CD4-positive, alpha-beta memory T cell (primary cell): ENCODE data around the gene DDHD1. TPM values are rescaled to one million over a fixed set of nuclear protein-coding genes. Genes with fewer than 3 reads are reported as not detected.
"Not testable (repeated sequence)": the region's sequence is repeated elsewhere in the genome, so short reads cannot be mapped to it uniquely, and the experiment has no call there.

Source experiments
- CTCF ChIA-PET: fragments of 350-600 bp; sonication (Branson Sonifier 250); formaldehyde crosslinking; loops from one replicate; lab custom pipeline; 2021; ENCODE audit warnings: inconsistent platforms; ENCODE audit not compliant: partially characterized antibody; lab: Charles Lee
- POLR2A ChIA-PET: fragments of 350-600 bp; sonication (Branson Sonifier 250); formaldehyde crosslinking; loops from one replicate; lab custom pipeline; 2021; ENCODE audit not compliant: partially characterized antibody; lab: Charles Lee
- DNase-seq, 5 donors: peaks; one replicate each; pipeline versions ENCODE4 v3.0.0 to v3.0.0-alpha.2; 2020 to 2022; ENCODE audit warnings: mixed read lengths in 1 of 5
- H3K27ac ChIP-seq: one replicate; pipeline ENCODE4 v1.7.0; 2013; ENCODE audit warnings: low read depth, low read length
- H3K27me3 ChIP-seq: 2 replicates; pipeline ENCODE4 v1.7.0; 2013; ENCODE audit warnings: mild to moderate bottlenecking, low read length, moderate library complexity; ENCODE audit not compliant: insufficient read depth
- H3K36me3 ChIP-seq: 2 replicates; pipeline ENCODE4 v1.7.0; 2013; ENCODE audit warnings: mild to moderate bottlenecking, low read length, moderate library complexity; ENCODE audit not compliant: insufficient read depth
- H3K4me1 ChIP-seq: 2 replicates; pipeline ENCODE4 v1.7.0; 2013; ENCODE audit warnings: mild to moderate bottlenecking, low read length, moderate library complexity; ENCODE audit not compliant: insufficient read depth
- H3K4me3 ChIP-seq, 2 donors: one replicate each; pipeline ENCODE4 v1.7.0; 2013; ENCODE audit warnings: low read length in 2 of 2, mild to moderate bottlenecking in 1 of 2
- H3K9me3 ChIP-seq, 2 donors: one replicate each; pipeline ENCODE4 v1.7.0; 2013; ENCODE audit warnings: low read length in 2 of 2, control low read depth in 1 of 2; ENCODE audit not compliant: control insufficient read depth in 1 of 2
- H3K27ac Mint-ChIP-seq, 7 donors: one replicate each; pipeline ENCODE4 v1.8.0; 2020 to 2021; ENCODE audit warnings: mixed read lengths in 7 of 7, mild to moderate bottlenecking in 6 of 7, inconsistent platforms in 3 of 7, moderate library complexity in 3 of 7
- H3K27me3 Mint-ChIP-seq, 2 donors: one replicate each; pipeline ENCODE4 v1.8.0; 2020 to 2021; ENCODE audit warnings: mixed read lengths in 2 of 2
- H3K36me3 Mint-ChIP-seq, 2 donors: one replicate each; pipeline ENCODE4 v1.8.0; 2020 to 2021; ENCODE audit warnings: mixed read lengths in 2 of 2, inconsistent platforms in 1 of 2, mild to moderate bottlenecking in 1 of 2
- H3K4me1 Mint-ChIP-seq, 4 donors: one replicate each; pipeline ENCODE4 v1.8.0; 2020 to 2021; ENCODE audit warnings: mixed read lengths in 4 of 4, mild to moderate bottlenecking in 1 of 4
- H3K4me3 Mint-ChIP-seq, 8 donors: one replicate each; pipeline ENCODE4 v1.8.0; 2020 to 2021; ENCODE audit warnings: mixed read lengths in 8 of 8, mild to moderate bottlenecking in 7 of 8, moderate library complexity in 6 of 8, inconsistent platforms in 3 of 8
- H3K9me3 Mint-ChIP-seq, 8 donors: one replicate each; pipeline ENCODE4 v1.8.0; 2020 to 2021; ENCODE audit warnings: mixed read lengths in 8 of 8, mild to moderate bottlenecking in 5 of 8, inconsistent platforms in 3 of 8, moderate library complexity in 1 of 8
- intact Hi-C: fragments of 100-400 bp; cut with micrococcal nuclease; formaldehyde crosslinking; loops from one replicate; pipeline ENCODE4 v1.15.1; 2023
- polyA plus RNA-seq, 2 donors: library from polyadenylated mRNA; unstranded; fragments of 300-500 nt; fragmentation: Illumina TruSeq; gene quantifications; one replicate each; pipeline ENCODE4 v1.2.3, GENCODE V29; 2021
- total RNA-seq, 2 experiments: library from RNA; stranded (reverse); gene quantifications; one replicate each; pipeline ENCODE4 v1.2.3, GENCODE V29; 2021

Gene DDHD1
- total and polyA plus RNA-seq, 4 experiments from 2014 or later: 3.5 to 53.5 (median 28.3) TPM

- intact Hi-C loops: no loop called here
- no peak overlapping the region for H3K27ac Mint-ChIP-seq
- CTCF ChIA-PET: no interaction called here
- Histone ChIP-seq H3K36me3 (no peaks in the 10 kb centered on the region), H3K27me3 (no peaks in the 10 kb centered on the region), H3K4me3 (no peak overlapping the region), H3K4me1 (peaks cover under 1% of the 10 kb centered on the region), H3K27ac (no peak overlapping the region), H3K9me3 (no peaks in the 10 kb centered on the region)
- H3K36me3 Mint-ChIP-seq: peaks cover 2 to 4% of the 10 kb centered on the region in 2 donors
- DNase-seq: no peak
- POLR2A ChIA-PET: no interaction called here
- no peak overlapping the region for H3K4me3 Mint-ChIP-seq
- H3K4me1 Mint-ChIP-seq: peaks cover under 1 to 5% (median 2%) of the 10 kb centered on the region in 4 donors
- peaks cover 0 to 2% of the 10 kb centered on the region in 2 donors for H3K27me3 Mint-ChIP-seq
- H3K9me3 Mint-ChIP-seq: no peaks in the 10 kb centered on the region
Observed at GRCh38 chr14:53186532-53186931, 33.4 kb upstream of the DDHD1 start.

GRCh38 chr14:53183611-53184010 lies 30.5 kb upstream of the DDHD1 start:
- Mint-ChIP-seq H3K4me1 (peaks cover 10 to 24% (median 18%) of the 10 kb centered on the region in 4 donors), H3K27ac (no peak overlapping the region), H3K4me3 (no peak overlapping the region), H3K36me3 (peaks cover 2 to 4% of the 10 kb centered on the region in 2 donors), H3K9me3 (no peaks in the 10 kb centered on the region), H3K27me3 (peaks cover 0 to 4% of the 10 kb centered on the region in 2 donors)
- Histone ChIP-seq H3K4me3 (no peak overlapping the region), H3K27me3 (no peaks in the 10 kb centered on the region), H3K27ac (no peak overlapping the region), H3K9me3 (no peaks in the 10 kb centered on the region), H3K4me1 (peaks cover 13% of the 10 kb centered on the region), H3K36me3 (no peaks in the 10 kb centered on the region)
- no peak for DNase-seq
- POLR2A ChIA-PET: no interaction called here
- CTCF ChIA-PET: no interaction called here
- intact Hi-C loops: no loop called here

- ChIA-PET POLR2A (no interaction called here), CTCF (no interaction called here)
- intact Hi-C loops: no loop called here
Observed at GRCh38 chr14:53183056-53183455, 29.9 kb upstream of the DDHD1 start.

GRCh38 chr14:53181463-53182081 lies 28.4 kb upstream of the DDHD1 start:
- CTCF ChIA-PET: interaction anchor here (1.2 kb wide), 1 partner anchor 126 kb away, joined by 3 read pairs; no protein-coding TSS in a partner anchor
- H3K9me3 Mint-ChIP-seq, H3K4me3 ChIP-seq, H3K36me3 ChIP-seq, H3K27ac ChIP-seq, H3K36me3 Mint-ChIP-seq, H3K27me3 Mint-ChIP-seq, POLR2A ChIA-PET, intact Hi-C loops, H3K9me3 ChIP-seq, H3K27me3 ChIP-seq: not testable (repeated sequence)
- peak in 1 of 5 donors; percentile 46 for DNase-seq
- Mint-ChIP-seq H3K27ac (peak overlapping the region in 3 of 7 donors; percentile 8 to 83 (median 59)), H3K4me3 (peak overlapping the region in 3 of 8 donors; percentile 17 to 46 (median 24)), H3K4me1 (peaks cover 10 to 24% (median 20%) of the 10 kb centered on the region in 4 donors)
- peaks cover 13% of the 10 kb centered on the region for H3K4me1 ChIP-seq

More at GRCh38 chr14:53183056-53183455, 29.9 kb upstream of the DDHD1 start:
- Histone ChIP-seq H3K4me3 (no peak overlapping the region), H3K9me3 (no peaks in the 10 kb centered on the region), H3K27me3 (no peaks in the 10 kb centered on the region), H3K36me3 (no peaks in the 10 kb centered on the region), H3K4me1 (peaks cover 13% of the 10 kb centered on the region), H3K27ac (no peak overlapping the region)
- H3K27ac Mint-ChIP-seq: no peak overlapping the region
- H3K36me3 Mint-ChIP-seq: peaks cover 2 to 4% of the 10 kb centered on the region in 2 donors
- DNase-seq: no peak
- H3K9me3 Mint-ChIP-seq: no peaks in the 10 kb centered on the region
- H3K4me1 Mint-ChIP-seq: peaks cover 10 to 24% (median 19%) of the 10 kb centered on the region in 4 donors
- no peak overlapping the region for H3K4me3 Mint-ChIP-seq
- peaks cover 0 to 4% of the 10 kb centered on the region in 2 donors for H3K27me3 Mint-ChIP-seq

DNA sequence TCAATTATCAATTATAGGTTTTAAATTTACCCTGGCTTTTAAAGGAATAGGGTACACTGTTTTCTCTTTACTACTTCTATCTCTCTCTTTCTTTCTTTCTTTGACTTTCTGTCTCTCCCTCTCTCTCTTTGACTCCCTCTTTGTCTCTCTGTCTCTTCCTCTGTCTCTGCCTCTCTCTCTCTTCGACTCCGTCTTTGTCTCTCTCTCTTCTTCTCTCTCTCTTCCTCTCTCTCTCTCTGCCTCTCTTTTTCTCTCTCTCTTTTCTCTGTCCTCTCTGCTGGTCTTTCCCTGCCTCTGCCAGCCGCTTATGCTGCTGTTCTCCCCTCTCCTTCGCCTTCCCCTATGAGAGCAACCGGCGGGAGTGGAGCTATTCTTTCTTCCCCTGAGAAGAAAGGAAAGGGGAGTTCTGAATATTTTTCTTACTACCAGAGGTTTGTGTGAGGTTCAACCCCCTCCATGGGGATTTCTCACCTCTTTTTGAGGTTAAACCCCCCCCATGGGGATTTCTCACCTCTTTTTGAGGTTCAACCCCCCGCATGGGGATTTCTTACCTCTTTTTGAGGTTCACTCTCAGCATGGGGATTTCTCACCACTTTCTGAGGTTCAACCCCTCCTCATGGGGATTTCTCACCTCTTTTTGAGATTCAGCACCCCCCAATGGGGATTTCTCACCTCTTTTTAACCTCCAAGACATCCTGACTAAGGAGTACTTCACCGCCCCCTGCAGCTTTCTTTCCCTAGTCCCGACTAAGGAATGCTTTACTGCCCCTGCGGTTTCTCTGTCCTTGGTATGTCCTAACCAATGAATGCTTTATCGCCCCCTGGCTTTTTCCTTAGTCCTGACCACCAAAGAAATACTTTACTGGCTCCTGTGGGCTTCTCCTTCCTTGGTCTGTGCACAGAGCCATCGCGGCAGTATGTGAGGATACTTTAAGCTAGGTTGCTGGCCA lies 27.4 kb upstream of the DDHD1 start:
- Histone ChIP-seq H3K4me1 (peaks cover 13% of the 10 kb centered on the region), H3K4me3 (no peak overlapping the region), H3K36me3 (no peaks in the 10 kb centered on the region), H3K27ac (no peak overlapping the region), H3K27me3 (no peaks in the 10 kb centered on the region), H3K9me3 (no peaks in the 10 kb centered on the region)
- peaks cover 0 to 4% of the 10 kb centered on the region in 2 donors for H3K27me3 Mint-ChIP-seq
- peak overlapping the region in 5 of 8 donors; percentile 23 to 60 (median 46) for H3K4me3 Mint-ChIP-seq
- no peaks in the 10 kb centered on the region for H3K9me3 Mint-ChIP-seq
- peak overlapping the region in 5 of 7 donors; percentile 54 to 93 (median 83) for H3K27ac Mint-ChIP-seq
- no peaks in the 10 kb centered on the region for H3K36me3 Mint-ChIP-seq
- POLR2A ChIA-PET: no interaction called here
- CTCF ChIA-PET: interaction anchor here (1.2 kb wide), 1 partner anchor 125 kb away, joined by 3 read pairs; no protein-coding TSS in a partner anchor
- DNase-seq: peak; percentile 30 to 77 (median 39)
- H3K4me1 Mint-ChIP-seq: peaks cover 10 to 24% (median 20%) of the 10 kb centered on the region in 4 donors
- intact Hi-C loops: no loop called here

DNA sequence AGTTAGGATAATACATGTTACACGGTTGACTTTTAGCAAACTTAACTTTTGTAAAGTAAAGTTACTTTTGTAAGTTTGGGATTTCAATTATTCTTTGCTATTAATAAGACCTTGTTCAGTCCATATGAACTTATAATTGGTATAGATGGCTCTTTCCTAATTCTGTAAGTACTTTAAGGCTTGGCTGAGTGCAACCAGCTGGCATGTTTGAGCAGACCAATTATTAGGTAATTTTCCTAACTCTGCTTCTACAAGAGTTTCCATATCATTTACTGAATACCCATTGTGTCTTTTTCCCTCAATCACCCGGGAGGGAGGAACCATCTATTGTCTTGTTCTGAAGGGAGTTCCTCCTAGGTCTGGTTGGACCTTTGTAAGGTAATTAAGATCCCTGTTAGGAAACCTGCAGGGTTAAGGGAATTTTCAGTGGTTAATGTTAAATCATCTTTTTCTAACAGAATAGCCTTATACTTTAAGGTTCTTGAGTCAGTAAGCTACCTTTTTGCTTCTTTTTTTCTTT lies 26.4 kb upstream of the DDHD1 start:
- Mint-ChIP-seq H3K4me3 (peak overlapping the region in 1 of 8 donors; percentile 50), H3K27ac (peak overlapping the region in 2 of 7 donors; percentile 16 to 83), H3K4me1 (peaks cover 10 to 24% (median 20%) of the 10 kb centered on the region in 4 donors)
- DNase-seq, H3K27me3 Mint-ChIP-seq, H3K36me3 Mint-ChIP-seq, H3K27ac ChIP-seq, POLR2A ChIA-PET, intact Hi-C loops, CTCF ChIA-PET, H3K9me3 Mint-ChIP-seq, H3K36me3 ChIP-seq, H3K9me3 ChIP-seq, H3K27me3 ChIP-seq, H3K4me3 ChIP-seq: not testable (repeated sequence)
- H3K4me1 ChIP-seq: peaks cover 13% of the 10 kb centered on the region

- no peak overlapping the region for H3K27ac ChIP-seq
- no peaks in the 10 kb centered on the region for H3K9me3 ChIP-seq
- CTCF ChIA-PET: no interaction called here
- POLR2A ChIA-PET: no interaction called here
- peaks cover 0 to 2% of the 10 kb centered on the region in 2 donors for H3K36me3 Mint-ChIP-seq
- H3K4me1 ChIP-seq: peaks cover 1% of the 10 kb centered on the region
- no peak for DNase-seq
- H3K27me3 ChIP-seq: no peaks in the 10 kb centered on the region
- H3K9me3 Mint-ChIP-seq: no peaks in the 10 kb centered on the region
- peaks cover 4 to 9% (median 7%) of the 10 kb centered on the region in 4 donors for H3K4me1 Mint-ChIP-seq
- no peaks in the 10 kb centered on the region for H3K36me3 ChIP-seq
- no peaks in the 10 kb centered on the region for H3K27me3 Mint-ChIP-seq
- intact Hi-C loops: no loop called here
- H3K4me3 ChIP-seq: no peak overlapping the region
- no peak overlapping the region for H3K4me3 Mint-ChIP-seq
- no peak overlapping the region for H3K27ac Mint-ChIP-seq
Observed at GRCh38 chr14:53175375-53175774, 22.3 kb upstream of the DDHD1 start.
